ENCODE measurements around the gene ALG1.

Gene ALG1

DNA sequence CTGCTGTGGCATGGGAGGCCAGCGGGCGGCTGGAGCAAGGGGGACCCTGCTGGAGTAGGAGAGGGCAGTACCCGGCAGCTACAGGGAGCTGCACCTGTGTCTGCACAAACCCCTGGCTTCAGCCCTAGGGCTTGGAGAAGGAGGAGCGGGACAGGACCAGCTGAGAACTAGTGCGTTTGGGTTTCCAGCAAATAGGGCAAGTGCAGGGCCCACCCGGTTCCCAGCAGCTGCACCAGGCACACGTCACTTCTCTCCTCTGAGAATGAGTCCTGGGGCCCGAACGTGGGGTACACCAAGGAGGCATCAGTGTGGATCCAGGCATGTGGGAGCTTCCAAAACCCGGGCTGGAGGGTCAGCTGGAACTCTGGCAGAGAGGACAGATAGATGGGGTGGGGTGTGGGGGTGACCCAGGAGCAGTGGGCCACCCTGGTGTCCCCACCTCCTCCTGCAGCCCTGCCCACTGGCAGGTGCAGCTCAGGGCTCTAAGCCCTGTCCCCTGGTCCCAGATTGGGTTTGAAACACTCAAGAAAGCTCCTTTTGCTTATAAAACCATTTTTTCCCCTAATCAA, 11.5 kb upstream of the ALG1 start:
- no peak for ATAC-seq

DNA sequence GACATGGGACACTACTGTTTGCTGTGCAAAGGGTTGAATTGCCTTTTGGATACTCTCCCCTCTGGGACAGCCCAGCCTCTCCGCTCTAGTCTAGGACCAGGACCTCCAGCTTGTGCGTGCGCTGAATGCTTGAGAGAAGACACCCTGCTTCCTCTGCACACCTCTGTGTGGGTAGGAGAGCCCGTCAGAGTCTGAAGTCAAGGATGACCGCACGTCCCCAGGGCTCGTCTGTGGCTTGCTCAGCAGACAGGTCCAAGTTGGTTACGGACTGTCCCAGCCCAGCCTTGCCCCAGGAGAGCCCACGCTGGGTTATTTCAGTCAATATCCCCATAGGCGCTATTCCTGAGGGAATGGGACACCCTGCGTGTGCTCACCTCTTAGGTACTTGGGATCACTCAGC, 9.6 kb upstream of the ALG1 start:
- no peak for ATAC-seq
- TF ChIP-seq PPARA (CRISPR knock-in tag; IDR thresholded peaks at IDR 0.05; ENCODE audit: borderline replicate concordance) (no peak), TOX (CRISPR knock-in tag; IDR thresholded peaks at IDR 0.05; ENCODE audit: borderline replicate concordance) (no peak), ARNTL (CRISPR knock-in tag; IDR thresholded peaks at IDR 0.05; ENCODE audit: borderline replicate concordance, low read depth) (no peak), GLIS3 (CRISPR knock-in tag; IDR thresholded peaks at IDR 0.05) (no peak), OSR1 (CRISPR knock-in tag; IDR thresholded peaks at IDR 0.05) (no peak)

More for the DNA sequence above, 11.5 kb upstream of the ALG1 start:
- TF ChIP-seq, protein P1, sequence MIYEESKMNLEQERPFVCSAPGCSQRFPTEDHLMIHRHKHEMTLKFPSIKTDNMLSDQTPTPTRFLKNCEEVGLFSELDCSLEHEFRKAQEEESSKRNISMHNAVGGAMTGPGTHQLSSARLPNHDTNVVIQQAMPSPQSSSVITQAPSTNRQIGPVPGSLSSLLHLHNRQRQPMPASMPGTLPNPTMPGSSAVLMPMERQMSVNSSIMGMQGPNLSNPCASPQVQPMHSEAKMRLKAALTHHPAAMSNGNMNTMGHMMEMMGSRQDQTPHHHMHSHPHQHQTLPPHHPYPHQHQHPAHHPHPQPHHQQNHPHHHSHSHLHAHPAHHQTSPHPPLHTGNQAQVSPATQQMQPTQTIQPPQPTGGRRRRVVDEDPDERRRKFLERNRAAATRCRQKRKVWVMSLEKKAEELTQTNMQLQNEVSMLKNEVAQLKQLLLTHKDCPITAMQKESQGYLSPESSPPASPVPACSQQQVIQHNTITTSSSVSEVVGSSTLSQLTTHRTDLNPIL (CRISPR knock-in tag; IDR thresholded peaks at IDR 0.05; ENCODE audit: low read depth): no peak
- TF ChIP-seq ZFP3 (CRISPR knock-in tag; IDR thresholded peaks at IDR 0.05) (no peak), ARNTL (CRISPR knock-in tag; IDR thresholded peaks at IDR 0.05; ENCODE audit: borderline replicate concordance, low read depth) (no peak), ZNF8 (CRISPR knock-in tag; IDR thresholded peaks at IDR 0.05) (no peak), ISL1 (CRISPR knock-in tag; IDR thresholded peaks at IDR 0.05) (no peak), ZC3H10 (CRISPR knock-in tag; IDR thresholded peaks at IDR 0.05) (no peak), CSDC2 (CRISPR knock-in tag; IDR thresholded peaks at IDR 0.05) (no peak), ZNF565 (CRISPR knock-in tag; conservative IDR thresholded peaks at IDR 0.05; ENCODE audit: low read depth) (no peak), GLIS3 (CRISPR knock-in tag; IDR thresholded peaks at IDR 0.05) (no peak)
- TF ChIP-seq, protein P2, sequence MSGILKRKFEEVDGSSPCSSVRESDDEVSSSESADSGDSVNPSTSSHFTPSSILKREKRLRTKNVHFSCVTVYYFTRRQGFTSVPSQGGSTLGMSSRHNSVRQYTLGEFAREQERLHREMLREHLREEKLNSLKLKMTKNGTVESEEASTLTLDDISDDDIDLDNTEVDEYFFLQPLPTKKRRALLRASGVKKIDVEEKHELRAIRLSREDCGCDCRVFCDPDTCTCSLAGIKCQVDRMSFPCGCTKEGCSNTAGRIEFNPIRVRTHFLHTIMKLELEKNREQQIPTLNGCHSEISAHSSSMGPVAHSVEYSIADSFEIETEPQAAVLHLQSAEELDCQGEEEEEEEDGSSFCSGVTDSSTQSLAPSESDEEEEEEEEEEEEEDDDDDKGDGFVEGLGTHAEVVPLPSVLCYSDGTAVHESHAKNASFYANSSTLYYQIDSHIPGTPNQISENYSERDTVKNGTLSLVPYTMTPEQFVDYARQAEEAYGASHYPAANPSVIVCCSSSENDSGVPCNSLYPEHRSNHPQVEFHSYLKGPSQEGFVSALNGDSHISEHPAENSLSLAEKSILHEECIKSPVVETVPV (CRISPR knock-in tag; IDR thresholded peaks at IDR 0.05): no peak

DNA sequence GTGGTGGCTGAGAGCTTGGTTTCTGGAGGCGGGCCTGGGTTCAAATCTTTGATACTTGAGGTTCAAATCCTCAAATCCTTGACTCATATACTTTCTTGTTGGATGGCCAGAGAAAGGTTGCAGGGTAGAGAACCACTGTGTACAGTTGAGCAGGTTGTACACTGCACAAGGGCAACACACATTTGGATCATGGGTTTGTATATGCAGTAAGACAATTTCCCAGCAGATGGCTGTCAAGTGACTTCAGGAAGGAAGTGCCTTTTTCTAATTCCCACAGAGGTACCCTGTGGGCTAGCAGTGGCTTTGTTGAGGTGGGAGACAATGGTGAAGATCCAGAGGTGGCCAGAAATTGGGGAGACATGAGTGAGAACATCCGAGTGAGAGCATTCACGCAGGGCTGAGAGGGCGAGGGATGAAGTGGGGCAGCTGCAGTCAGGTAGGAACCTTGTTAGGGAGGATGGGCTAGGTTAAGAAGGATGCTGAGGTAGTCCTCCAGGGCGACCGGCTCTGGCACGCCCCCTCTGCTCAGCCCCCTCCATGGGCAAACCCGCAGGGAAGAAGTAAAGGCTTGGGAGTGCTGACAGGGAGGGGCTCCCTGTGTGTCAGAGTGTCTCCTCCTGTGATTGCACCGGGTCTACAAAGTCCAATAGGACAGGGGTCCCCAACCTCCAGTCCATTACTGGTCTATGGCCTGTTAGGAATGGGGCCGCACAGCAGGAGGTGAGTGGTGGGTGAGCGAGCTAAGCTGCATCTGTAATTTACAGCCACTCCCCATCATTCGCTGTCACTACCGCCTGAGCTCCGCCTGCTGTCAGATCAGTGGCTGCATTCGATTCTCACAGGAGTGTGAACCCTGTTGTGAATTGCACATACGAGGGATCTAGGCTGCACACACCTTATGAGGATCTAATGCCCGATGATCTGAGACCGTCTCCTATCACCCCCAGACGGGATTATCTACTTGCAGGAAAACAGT, 8.6 kb upstream of the ALG1 start:
- no peak for TF ChIP-seq ZC3H10 (CRISPR knock-in tag; IDR thresholded peaks at IDR 0.05)
- TF ChIP-seq ISL1 (CRISPR knock-in tag; IDR thresholded peaks at IDR 0.05): no peak
- no peak for TF ChIP-seq OSR1 (CRISPR knock-in tag; IDR thresholded peaks at IDR 0.05)
- no peak for TF ChIP-seq PPARA (CRISPR knock-in tag; IDR thresholded peaks at IDR 0.05; ENCODE audit: borderline replicate concordance)
- no peak for TF ChIP-seq ZNF8 (CRISPR knock-in tag; IDR thresholded peaks at IDR 0.05)
- TF ChIP-seq, protein P3, sequence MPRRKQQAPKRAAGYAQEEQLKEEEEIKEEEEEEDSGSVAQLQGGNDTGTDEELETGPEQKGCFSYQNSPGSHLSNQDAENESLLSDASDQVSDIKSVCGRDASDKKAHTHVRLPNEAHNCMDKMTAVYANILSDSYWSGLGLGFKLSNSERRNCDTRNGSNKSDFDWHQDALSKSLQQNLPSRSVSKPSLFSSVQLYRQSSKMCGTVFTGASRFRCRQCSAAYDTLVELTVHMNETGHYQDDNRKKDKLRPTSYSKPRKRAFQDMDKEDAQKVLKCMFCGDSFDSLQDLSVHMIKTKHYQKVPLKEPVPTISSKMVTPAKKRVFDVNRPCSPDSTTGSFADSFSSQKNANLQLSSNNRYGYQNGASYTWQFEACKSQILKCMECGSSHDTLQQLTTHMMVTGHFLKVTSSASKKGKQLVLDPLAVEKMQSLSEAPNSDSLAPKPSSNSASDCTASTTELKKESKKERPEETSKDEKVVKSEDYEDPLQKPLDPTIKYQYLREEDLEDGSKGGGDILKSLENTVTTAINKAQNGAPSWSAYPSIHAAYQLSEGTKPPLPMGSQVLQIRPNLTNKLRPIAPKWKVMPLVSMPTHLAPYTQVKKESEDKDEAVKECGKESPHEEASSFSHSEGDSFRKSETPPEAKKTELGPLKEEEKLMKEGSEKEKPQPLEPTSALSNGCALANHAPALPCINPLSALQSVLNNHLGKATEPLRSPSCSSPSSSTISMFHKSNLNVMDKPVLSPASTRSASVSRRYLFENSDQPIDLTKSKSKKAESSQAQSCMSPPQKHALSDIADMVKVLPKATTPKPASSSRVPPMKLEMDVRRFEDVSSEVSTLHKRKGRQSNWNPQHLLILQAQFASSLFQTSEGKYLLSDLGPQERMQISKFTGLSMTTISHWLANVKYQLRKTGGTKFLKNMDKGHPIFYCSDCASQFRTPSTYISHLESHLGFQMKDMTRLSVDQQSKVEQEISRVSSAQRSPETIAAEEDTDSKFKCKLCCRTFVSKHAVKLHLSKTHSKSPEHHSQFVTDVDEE (CRISPR knock-in tag; IDR thresholded peaks at IDR 0.05): no peak
- no peak for TF ChIP-seq ZNF565 (CRISPR knock-in tag; conservative IDR thresholded peaks at IDR 0.05; ENCODE audit: low read depth)
- TF ChIP-seq BACH2 (CRISPR knock-in tag; IDR thresholded peaks at IDR 0.05; ENCODE audit: borderline replicate concordance): no peak
- TF ChIP-seq, protein P4, sequence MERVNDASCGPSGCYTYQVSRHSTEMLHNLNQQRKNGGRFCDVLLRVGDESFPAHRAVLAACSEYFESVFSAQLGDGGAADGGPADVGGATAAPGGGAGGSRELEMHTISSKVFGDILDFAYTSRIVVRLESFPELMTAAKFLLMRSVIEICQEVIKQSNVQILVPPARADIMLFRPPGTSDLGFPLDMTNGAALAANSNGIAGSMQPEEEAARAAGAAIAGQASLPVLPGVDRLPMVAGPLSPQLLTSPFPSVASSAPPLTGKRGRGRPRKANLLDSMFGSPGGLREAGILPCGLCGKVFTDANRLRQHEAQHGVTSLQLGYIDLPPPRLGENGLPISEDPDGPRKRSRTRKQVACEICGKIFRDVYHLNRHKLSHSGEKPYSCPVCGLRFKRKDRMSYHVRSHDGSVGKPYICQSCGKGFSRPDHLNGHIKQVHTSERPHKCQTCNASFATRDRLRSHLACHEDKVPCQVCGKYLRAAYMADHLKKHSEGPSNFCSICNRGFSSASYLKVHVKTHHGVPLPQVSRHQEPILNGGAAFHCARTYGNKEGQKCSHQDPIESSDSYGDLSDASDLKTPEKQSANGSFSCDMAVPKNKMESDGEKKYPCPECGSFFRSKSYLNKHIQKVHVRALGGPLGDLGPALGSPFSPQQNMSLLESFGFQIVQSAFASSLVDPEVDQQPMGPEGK (CRISPR knock-in tag; IDR thresholded peaks at IDR 0.05; ENCODE audit: borderline replicate concordance): no peak
- TF ChIP-seq ESRRG (CRISPR knock-in tag; IDR thresholded peaks at IDR 0.05): no peak
- no peak for TF ChIP-seq TCF4 (CRISPR knock-in tag; IDR thresholded peaks at IDR 0.05; ENCODE audit: borderline replicate concordance)
- no peak for TF ChIP-seq GLIS3 (CRISPR knock-in tag; IDR thresholded peaks at IDR 0.05)
- peak; percentile 53; the same call in 2 of the 3 replicates for ATAC-seq

DNA sequence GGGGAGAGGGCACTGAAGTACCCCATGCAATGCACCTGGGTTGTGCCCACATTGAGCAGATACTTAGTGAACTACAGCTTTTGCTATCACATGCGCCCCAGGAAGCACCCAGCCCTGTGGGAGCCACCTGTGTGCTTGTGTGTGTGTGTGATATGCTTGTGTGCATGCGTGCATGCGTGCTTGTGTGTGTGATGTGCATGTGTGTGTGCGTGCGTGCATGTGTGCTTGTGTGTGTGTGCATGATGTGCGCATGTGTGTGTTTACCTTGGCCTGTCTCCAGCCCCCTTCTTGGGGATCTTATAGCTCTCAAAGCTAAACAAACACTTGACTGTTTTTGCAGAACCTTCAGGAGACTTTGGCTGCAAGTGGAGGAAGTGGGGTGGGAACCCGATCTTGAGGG, 6.7 kb upstream of the ALG1 start:
- ATAC-seq: no peak
- TF ChIP-seq ZFP3 (CRISPR knock-in tag; IDR thresholded peaks at IDR 0.05) (no peak), ARNTL (CRISPR knock-in tag; IDR thresholded peaks at IDR 0.05; ENCODE audit: borderline replicate concordance, low read depth) (no peak), ZFP30 (CRISPR knock-in tag; IDR thresholded peaks at IDR 0.05) (no peak), ZNF8 (CRISPR knock-in tag; IDR thresholded peaks at IDR 0.05) (no peak), OSR1 (CRISPR knock-in tag; IDR thresholded peaks at IDR 0.05) (no peak), ISL1 (CRISPR knock-in tag; IDR thresholded peaks at IDR 0.05) (no peak), ZNF70 (CRISPR knock-in tag; IDR thresholded peaks at IDR 0.05) (no peak), PPARA (CRISPR knock-in tag; IDR thresholded peaks at IDR 0.05; ENCODE audit: borderline replicate concordance) (no peak), CSDC2 (CRISPR knock-in tag; IDR thresholded peaks at IDR 0.05) (no peak)
- TF ChIP-seq, protein P5, sequence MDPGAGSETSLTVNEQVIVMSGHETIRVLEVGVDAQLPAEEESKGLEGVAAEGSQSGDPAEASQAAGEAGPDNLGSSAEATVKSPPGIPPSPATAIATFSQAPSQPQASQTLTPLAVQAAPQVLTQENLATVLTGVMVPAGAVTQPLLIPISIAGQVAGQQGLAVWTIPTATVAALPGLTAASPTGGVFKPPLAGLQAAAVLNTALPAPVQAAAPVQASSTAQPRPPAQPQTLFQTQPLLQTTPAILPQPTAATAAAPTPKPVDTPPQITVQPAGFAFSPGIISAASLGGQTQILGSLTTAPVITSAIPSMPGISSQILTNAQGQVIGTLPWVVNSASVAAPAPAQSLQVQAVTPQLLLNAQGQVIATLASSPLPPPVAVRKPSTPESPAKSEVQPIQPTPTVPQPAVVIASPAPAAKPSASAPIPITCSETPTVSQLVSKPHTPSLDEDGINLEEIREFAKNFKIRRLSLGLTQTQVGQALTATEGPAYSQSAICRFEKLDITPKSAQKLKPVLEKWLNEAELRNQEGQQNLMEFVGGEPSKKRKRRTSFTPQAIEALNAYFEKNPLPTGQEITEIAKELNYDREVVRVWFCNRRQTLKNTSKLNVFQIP (CRISPR knock-in tag; IDR thresholded peaks at IDR 0.05; ENCODE audit: borderline replicate concordance, low read depth): no peak
- TF ChIP-seq, protein P1 (CRISPR knock-in tag; IDR thresholded peaks at IDR 0.05; ENCODE audit: low read depth): no peak

All from SK-N-SH treated with all-trans-retinoic acid at 6 μM for 48 hours (cell line).